Limb (tissue), 2 donors: ENCODE results near the gene TET1.
"Not testable (repeated sequence)": the region's sequence is repeated elsewhere in the genome, so short reads cannot be mapped to it uniquely, and the experiment has no call there.

Experiments used
- DNase-seq, 2 donors: peaks; one replicate each; pipeline ENCODE4 v3.0.0-alpha.2; 2016; ENCODE audit errors: extremely low spot score in 2 of 2

TET1 gene

DNA sequence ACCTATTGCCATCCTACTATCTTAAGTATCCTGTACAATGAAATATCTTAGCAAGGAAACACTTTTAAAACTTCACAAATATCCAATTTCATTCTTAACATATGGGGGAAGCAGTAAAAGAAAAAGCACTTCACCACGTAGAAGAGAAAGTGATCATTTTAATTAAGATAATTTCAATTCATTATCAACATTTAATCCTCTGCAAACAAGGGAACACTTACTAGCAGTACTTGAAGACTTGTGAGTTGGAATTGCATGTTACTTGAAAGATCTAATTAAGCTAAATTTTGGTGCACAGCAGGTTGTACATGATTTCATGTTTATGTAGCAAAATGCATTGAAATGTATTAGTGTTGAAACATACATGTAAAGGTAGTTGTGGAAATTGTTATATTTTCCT is 140.1 kb downstream of the TET1 start:
- no peak for DNase-seq

DNA sequence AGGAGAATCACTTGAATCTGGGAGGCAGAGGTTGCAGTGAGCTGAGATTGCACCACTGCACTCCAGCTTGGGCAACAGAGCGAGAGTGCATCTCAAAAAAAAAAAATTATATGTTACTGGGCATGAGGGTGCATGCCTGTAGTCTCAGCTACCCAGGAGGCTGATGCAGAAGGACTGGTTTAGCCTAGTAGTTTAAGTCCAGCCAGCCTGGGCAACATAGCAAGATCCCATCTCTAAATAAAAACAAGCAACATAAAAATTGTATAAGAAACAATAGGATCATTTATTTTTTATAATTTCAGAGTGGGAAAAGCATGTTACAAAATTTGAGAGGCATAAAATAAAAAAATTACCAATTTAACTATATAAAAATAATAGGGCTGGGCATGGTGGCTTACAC is 145.4 kb downstream of the TET1 start:
- DNase-seq: no peak

DNA sequence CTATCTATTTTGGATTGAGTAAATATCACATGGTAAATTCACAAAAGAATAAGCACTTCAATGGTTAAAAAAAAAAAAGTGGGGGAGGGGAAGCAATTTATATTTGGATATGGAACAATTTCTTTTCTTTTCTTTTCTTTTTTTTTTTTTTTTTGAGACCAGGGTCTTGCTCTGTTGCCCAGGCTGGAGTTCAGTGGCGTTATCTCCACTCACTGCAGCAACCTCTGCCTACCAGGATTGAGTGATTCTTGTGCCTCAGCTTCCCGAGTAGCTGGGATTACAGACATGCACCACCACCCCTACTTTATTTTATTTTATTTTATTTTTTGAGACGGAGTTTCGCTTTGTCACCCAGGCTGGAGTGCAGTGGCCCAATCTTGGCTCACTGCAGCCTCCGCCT is 148.8 kb downstream of the TET1 start:
- not testable (repeated sequence) for DNase-seq

DNA sequence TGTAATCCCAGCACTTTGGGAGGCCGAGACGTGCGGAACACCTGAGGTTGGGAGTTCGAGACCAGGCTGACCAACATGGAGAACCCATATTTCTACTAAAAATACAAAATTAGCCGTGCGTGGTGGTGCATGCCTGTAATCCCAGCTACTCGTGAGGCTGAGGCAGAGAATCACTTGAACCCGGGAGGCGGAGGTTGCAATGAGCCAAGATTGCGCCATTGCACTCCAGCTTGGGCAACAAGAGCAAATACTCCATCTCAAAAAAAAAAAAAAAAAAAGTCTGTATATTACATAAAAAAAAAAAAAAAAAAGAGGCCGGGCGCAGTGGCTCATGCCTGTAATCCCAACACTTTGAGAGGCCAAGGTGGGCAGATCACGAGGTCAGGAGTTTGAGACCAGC is 152.9 kb downstream of the TET1 start:
- DNase-seq: not testable (repeated sequence)

DNA sequence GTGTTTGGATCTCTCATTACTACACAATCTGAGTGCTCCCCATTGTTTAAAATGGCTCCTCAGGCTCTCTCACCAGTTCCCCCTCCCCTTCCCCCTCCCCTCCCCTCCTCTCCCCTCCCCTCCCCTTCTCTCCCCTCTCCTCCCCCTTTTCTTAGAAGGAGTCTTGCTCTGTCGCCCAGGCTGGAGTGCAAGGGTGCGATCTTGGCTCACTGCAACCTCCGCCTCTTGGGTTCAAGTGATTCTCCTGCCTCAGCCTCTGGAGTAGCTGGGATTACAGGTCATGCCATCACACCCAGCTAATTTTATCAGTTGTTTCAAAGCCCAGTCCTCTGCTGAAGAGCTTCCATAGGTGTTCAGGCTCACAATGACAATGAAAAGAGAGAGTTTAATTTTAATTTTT is 157.3 kb downstream of the TET1 start:
- no peak for DNase-seq

DNA sequence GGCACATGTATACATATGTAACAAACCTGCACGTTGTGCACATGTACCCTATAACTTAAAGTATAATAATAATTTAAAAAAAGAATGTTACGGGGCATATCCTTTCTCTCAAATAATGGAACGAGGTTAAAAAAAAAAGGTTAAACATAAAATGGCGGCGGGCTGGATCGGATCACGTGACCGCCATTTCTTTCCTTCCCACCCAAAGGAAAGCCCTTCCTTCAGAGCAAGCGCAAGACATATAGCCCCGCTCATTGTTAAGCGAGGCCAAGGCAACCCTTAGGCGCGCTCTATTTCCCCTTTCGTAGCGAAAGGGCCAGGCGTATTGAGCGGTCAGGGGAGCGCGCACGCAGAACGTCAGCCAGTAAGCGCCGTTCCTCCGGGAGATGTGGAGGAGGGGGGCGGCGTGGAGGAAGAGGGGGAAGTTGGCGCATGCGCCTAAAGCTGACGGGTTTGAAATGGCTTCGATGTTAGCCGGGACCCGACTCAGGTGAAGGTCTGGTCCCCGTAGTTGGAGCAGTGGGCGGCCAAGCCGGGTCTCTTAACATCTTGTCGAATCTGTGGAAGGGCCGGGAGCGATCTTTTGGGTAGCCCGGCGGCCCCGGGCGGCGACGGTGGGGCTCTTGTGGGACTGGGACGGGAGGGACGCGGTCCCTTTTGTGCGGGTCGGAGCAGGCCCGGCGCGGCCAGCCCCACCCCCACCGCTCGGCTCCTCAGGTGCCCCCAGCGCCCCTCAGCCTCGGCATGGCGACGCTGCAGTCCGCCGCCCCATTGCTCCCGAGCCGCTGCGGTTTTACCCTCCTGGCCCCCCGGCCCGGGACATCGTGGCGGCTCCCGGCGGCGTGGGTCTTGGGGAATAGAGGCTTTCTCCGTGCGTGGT is 160.9 kb downstream of the TET1 start, which contains the start of gene CCAR1:
TSS of gene CCAR1 (plus strand) at position 447 of the 880 bp plus-strand sequence. CDS start 1,266 bp downstream, outside the sequence.
- peak; percentile 98 to 99 for DNase-seq

DNA sequence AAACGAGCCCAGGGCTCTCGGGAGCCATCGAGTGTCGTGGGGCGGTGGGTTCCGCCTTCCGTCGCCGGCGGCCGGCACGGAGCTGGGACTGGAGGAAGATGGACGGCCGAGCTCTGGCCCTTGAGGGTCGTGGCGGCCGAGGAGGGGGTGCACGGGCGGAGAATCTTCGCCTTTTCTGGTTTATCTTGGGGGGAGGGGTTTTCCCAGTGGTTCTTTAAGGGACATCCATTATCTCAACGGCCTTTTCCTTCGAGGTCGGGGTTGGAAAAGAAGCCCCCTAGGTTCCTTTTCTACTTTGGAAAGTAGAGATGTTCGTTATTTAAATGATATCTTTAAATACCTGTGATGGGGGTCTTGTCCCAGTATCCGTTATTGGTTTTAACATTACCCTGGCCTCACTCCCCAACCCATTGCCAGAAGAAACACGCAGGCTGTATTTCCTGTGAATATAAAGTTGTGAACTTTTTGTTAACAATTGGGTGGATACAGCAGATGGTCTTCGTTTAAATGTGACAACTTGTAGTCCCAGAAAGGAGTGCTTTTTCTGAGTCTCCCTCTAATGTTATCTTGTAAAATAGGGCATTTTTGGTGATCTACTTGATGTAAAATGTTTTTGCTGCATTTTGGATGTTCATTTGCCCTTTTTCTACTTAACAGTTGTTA is 161.7 kb downstream of the TET1 start:
- DNase-seq: no peak

DNA sequence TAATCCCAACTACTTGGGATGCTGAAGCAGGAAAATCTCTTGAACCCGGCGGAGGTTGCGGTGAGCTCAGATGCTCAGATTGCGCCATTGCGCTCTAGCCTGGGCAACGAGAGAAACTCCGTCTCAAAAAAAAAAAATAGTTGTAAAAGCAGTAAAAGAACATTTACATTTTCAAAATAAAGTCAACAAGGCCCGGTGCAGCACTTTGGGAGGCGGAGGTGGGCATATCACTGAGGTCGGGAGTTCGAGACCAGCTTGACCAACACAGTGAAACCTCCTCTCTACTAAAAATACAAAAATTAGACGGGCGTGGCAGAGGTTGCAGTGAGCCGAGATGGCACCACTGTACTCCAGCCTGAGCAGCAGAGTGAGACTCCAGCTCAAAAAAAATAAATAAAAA is 164.9 kb downstream of the TET1 start:
- no peak for DNase-seq

DNA sequence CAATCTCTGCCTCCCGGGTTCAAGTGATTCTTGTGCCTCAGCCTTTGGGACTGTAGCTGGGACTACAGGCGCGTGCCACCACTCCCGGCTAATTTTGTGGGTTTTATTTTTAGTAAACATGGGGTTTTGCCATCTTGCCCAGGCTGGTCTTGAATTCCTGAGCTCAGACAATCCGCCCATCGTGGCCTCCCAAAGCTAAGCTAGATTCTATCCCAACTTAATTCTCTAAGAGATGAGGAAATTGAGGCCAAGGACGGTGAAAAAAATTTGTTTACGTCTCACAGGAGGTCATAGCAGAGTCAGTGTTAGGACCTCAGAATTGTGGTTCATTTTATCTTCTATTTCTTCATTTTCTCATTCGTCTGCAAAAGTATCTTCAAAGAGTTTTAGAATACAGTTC is 167.0 kb downstream of the TET1 start:
- no peak for DNase-seq

DNA sequence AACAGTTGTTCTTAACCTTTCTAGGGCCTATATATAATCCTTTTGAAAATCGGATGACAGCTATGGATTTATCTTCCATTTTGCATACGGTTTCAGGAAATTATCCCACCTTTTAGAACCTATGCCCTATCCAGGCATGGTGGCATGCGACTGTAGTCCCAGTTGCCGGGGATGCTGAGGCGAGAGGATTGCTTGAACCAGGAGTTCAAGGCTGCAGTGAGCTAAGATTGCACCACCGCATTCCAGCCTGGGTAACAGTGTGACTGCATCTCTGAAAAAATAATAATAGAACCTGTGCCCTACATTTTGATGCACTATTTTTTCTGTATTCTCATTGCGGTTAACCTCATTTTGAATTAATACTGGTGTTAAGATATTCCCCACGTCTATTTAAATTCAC is 172.5 kb downstream of the TET1 start:
- DNase-seq: no peak

DNA sequence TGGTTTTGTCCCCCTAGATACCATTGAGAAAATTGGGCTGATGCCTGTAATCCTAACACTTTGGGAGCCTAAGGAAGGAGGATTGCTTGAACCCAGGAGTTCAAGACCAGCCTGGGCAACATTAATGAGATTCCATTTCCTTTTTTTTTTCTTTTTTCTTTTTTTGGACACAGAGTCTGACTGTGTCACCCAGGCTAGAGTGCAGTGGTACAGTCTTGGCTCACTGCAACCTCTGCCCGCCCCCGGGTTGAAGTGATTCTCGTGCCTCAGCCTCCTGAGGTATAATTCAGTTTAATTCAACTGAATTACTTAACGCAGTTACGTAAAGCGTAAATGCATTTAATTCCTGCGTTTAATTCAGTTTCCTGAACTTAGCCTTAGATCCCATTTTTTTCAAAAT is 174.2 kb downstream of the TET1 start:
- DNase-seq: no peak

DNA sequence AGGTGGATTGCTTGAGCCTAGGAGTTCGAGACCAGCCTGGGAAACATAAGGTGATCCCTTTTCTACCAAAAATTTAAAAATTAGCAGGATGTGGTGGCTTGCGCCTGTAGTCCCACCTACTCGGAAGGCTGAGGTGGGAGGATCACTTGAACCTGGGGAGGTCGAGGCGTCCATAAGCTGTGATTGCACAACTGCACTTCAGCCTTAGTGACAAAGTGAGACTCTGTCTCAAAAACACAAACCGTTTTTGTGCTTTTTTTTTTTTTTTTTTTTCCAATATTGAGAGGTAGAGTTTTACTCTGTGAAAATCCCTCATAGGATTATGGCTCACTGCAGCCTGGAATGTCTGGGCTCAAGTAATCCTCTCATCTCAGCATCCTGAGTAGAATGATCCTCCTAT is 175.0 kb downstream of the TET1 start:
- no peak for DNase-seq

DNA sequence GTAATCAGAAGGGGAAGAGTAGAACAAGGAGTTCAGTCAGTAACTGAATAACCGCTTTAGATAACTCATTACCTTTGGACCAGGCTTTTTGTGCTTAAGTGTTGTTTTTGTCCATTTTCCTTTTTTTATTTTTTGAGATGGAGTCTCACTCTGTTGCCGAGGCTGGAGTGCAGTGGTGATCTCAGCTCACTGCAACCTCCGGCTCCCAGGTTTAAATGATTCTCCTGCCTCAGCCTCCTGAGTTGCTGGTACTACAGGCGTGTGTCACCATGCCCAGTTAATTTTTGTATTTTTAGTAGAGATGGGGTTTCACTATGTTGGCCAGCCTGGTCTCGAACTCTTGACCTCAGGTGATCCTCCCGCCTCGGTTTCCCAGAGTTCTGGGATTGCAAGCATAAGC is 175.6 kb downstream of the TET1 start:
- not testable (repeated sequence) for DNase-seq

DNA sequence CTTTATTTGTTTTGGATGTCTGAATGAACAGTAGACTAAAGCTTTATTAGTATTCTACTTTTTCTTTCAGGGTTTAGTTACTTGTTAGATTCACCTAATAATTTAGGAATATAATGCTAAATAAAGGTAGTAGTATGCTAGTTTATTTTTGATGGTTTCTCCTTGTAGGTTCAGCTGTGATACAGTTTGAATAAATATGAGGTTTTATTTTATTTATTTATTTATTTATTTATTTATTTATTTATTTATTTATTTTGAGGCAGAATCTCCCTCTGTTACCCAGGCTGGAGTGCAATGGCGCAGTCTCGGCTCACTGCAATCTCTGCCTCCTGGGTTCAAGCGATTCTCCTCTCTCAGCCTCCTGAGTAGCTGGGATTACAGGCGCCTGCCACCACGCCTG is 180.5 kb downstream of the TET1 start:
- DNase-seq: not testable (repeated sequence)

DNA sequence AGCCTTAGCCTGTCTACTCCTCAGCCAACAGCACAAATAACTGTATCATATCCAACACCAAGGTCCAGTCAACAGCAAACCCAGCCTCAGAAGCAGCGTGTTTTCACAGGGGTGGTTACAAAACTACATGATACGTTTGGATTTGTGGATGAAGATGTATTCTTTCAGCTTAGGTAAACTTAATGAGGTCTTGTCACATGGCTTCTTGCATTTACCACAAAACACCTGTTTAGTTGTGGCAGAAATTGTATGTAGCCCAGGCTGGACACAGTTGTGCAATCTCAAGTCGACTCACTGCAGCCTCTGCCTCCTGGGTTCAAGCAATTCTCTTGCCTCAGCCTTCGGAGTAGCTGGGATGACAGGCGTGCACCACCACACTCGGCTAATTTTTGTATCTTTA is 182.3 kb downstream of the TET1 start:
- DNase-seq: no peak
